Activated CD8-positive, alpha-beta memory T cell treated with anti-CD3 and anti-CD28 coated beads, Interleukin-2, amount 10 ng/mL, durations not matched to agents 7 days and 5 days (primary cell): ENCODE measurements around the gene PDIA6. TPM values are rescaled to one million over a fixed set of nuclear protein-coding genes. Genes with fewer than 3 reads are reported as not detected.

Source experiments
- ATAC-seq: fragments of 150-1000 bp; cut with Tn5 transposase; one replicate; pipeline ENCODE4 v1.10.0; 2021; ENCODE audit warnings: moderate library complexity
- CTCF ChIA-PET: fragments of 350-600 bp; sonication (Branson Sonifier 250); formaldehyde crosslinking; loops from one replicate; lab custom pipeline; 2021; ENCODE audit warnings: antibody characterized with exemption; lab: Charles Lee
- DNase-seq: peaks from one replicate; pipeline ENCODE4 v3.0.0-alpha.2; 2020
- H3K27ac Mint-ChIP-seq: one replicate; pipeline ENCODE4 v1.8.0; 2021; ENCODE audit warnings: mild to moderate bottlenecking, mixed read lengths
- H3K27me3 Mint-ChIP-seq: one replicate; pipeline ENCODE4 v1.8.0; 2021; ENCODE audit warnings: mixed read lengths
- H3K36me3 Mint-ChIP-seq: one replicate; pipeline ENCODE4 v1.8.0; 2021; ENCODE audit warnings: mild to moderate bottlenecking, mixed read lengths
- H3K4me1 Mint-ChIP-seq: one replicate; pipeline ENCODE4 v1.8.0; 2021; ENCODE audit warnings: mixed read lengths
- H3K4me3 Mint-ChIP-seq: one replicate; pipeline ENCODE4 v1.8.0; 2021; ENCODE audit warnings: mild to moderate bottlenecking, moderate library complexity, mixed read lengths
- H3K9me3 Mint-ChIP-seq: one replicate; pipeline ENCODE4 v1.8.0; 2022; ENCODE audit warnings: low read depth, mixed read lengths
- total RNA-seq, 2 experiments: library from RNA; stranded (reverse); gene quantifications; one replicate each; pipeline ENCODE4 v1.2.3, GENCODE V29; 2021

PDIA6 gene
- total RNA-seq, 2 experiments from 2014 or later = 134 to 174 TPM

DNA sequence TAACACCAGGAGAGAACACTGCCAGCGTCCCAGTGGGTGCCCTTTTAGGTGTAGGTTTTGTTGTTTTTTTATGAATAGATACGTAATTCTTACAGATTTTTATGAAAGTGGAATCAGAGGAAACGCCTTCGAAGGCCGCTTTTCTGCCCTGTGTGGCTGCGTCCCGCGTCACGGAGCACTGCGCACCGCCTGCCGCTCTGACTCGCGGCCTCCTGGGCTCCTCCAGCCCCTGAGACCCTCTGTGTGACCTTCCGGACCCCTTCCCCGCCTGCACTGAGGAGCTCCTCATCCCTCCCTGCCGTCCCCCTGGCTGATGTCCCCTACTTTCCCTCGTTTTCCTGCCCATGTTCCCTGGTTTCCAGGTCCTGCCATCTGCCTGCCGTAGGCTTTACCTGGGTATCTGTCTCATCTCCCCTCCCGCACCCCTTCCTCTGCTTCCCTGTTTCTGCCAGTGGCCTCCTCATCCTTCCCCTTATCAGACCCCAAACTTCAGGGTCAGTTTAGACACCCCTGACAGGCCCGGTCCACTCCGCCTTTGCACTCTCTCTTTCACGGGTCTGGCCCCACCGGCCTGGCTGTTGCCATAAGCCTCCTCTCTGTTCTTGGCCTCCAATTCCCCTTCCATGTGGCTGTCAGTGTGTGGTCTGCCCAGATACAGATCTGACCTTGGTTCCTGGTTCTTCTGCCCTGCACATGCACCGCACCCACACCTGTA lies 32.7 kb downstream of the PDIA6 start:
- CTCF ChIA-PET = no interaction called here
- DNase-seq (no peak), ATAC-seq (no peak)
- Mint-ChIP-seq H3K4me3 (no peak overlapping the region), H3K27ac (no peak overlapping the region), H3K4me1 (no peaks in the 10 kb centered on the region), H3K9me3 (no peaks in the 10 kb centered on the region), H3K27me3 (no peaks in the 10 kb centered on the region), H3K36me3 (peaks cover 26% of the 10 kb centered on the region)

DNA sequence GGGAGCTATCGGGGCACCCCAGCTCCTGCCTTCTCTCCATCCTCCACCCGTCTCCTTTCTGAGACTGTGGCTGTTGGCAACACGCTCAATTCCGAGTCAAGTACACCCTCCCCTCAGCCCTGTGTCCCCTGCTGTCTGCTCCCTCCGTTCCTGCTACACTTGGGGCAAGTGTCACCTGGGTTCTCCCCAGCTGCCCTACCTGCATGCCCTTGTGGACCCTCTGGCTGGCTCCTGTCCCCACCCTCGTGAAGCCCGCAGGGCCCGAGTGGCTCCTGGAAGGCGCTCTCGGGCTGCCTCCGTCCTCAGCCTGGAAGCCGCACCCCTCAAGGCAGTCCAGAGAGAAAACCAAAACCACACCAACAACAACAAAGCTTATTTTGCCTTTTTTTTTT lies 33.9 kb downstream of the PDIA6 start:
- Mint-ChIP-seq H3K27me3 (no peaks in the 10 kb centered on the region), H3K4me3 (no peak overlapping the region), H3K36me3 (peaks cover 16% of the 10 kb centered on the region), H3K9me3 (no peaks in the 10 kb centered on the region), H3K4me1 (peaks cover 1% of the 10 kb centered on the region), H3K27ac (peak overlapping the region; percentile 19)
- CTCF ChIA-PET = no interaction called here
- DNase-seq (no peak), ATAC-seq (no peak)

DNA sequence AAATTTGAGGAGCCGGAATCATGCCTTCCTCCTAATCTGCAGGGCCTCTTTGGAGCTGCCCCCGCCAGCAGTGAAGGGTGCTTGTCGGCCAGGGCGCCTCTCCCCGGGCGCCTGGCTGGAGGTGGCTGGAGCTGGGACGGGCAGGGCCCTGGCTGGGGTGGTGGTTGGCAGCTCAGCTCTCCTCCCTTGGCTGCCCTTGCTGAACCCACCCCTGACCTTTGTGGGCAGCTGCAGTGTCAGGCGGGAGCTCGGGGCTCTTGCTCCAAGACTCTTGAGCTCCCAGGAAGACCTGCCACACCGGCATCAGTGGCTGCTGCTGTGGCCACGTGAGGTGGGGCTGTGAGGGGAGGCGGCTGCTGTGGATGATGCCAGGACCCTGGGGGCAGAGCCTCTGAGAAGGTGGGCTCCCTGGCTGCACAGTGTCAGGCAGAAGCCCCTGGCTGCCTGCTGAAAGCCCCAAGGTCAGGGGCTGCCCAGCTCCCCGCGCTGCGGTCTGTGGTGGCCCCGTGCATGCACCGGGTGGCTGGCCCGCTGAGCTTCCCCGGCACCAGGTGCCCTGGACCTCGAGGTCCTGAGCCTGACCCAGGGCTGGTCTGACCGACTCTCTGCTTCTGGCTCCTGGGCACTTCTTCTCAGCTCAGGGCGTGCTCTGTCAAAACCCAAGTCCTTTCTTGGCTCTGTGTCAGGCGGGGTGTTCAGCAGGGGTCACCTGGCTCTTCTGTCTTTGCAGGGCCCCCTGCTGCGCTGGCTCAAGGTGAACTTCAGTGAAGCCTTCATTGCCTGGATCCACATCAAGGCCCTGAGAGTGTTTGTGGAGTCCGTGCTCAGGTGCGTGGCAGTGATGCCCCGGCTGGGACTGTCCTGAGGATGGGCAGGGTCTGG lies 34.5 kb downstream of the PDIA6 start:
- CTCF ChIA-PET = no interaction called here
- peaks cover 1% of the 10 kb centered on the region for H3K4me1 Mint-ChIP-seq
- H3K27ac Mint-ChIP-seq = no peak overlapping the region
- H3K4me3 Mint-ChIP-seq = no peak overlapping the region
- ATAC-seq (peak; percentile 20), DNase-seq (no peak)
- peaks cover 12% of the 10 kb centered on the region for H3K36me3 Mint-ChIP-seq
- no peaks in the 10 kb centered on the region for H3K9me3 Mint-ChIP-seq
- no peaks in the 10 kb centered on the region for H3K27me3 Mint-ChIP-seq

GRCh38 chr2:10777111-10777841 lies 35.3 kb downstream of the PDIA6 start:
- peaks cover 7% of the 10 kb centered on the region for H3K36me3 Mint-ChIP-seq
- DNase-seq (no peak), ATAC-seq (no peak)
- no peak overlapping the region for H3K4me3 Mint-ChIP-seq
- no peaks in the 10 kb centered on the region for H3K27me3 Mint-ChIP-seq
- H3K27ac Mint-ChIP-seq = no peak overlapping the region
- CTCF ChIA-PET = no interaction called here
- H3K9me3 Mint-ChIP-seq = no peaks in the 10 kb centered on the region
- H3K4me1 Mint-ChIP-seq = peaks cover 1% of the 10 kb centered on the region

- no peaks in the 10 kb centered on the region for H3K27me3 Mint-ChIP-seq
- H3K27ac Mint-ChIP-seq = no peak overlapping the region
- H3K9me3 Mint-ChIP-seq = no peaks in the 10 kb centered on the region
- H3K4me3 Mint-ChIP-seq = no peak overlapping the region
- ATAC-seq (no peak), DNase-seq (no peak)
- CTCF ChIA-PET = no interaction called here
- peaks cover 1% of the 10 kb centered on the region for H3K4me1 Mint-ChIP-seq
- H3K36me3 Mint-ChIP-seq = peaks cover 6% of the 10 kb centered on the region
These were observed 36.2 kb downstream of the PDIA6 start for GRCh38 chr2:10776231-10776977.

- Mint-ChIP-seq H3K27ac (no peak overlapping the region), H3K4me1 (peaks cover 1% of the 10 kb centered on the region), H3K27me3 (no peaks in the 10 kb centered on the region), H3K9me3 (no peaks in the 10 kb centered on the region), H3K36me3 (peaks cover 5% of the 10 kb centered on the region), H3K4me3 (no peak overlapping the region)
- no peak for ATAC-seq
- DNase-seq = no peak
- CTCF ChIA-PET = no interaction called here
These were observed 36.8 kb downstream of the PDIA6 start for GRCh38 chr2:10775831-10776230.

DNA sequence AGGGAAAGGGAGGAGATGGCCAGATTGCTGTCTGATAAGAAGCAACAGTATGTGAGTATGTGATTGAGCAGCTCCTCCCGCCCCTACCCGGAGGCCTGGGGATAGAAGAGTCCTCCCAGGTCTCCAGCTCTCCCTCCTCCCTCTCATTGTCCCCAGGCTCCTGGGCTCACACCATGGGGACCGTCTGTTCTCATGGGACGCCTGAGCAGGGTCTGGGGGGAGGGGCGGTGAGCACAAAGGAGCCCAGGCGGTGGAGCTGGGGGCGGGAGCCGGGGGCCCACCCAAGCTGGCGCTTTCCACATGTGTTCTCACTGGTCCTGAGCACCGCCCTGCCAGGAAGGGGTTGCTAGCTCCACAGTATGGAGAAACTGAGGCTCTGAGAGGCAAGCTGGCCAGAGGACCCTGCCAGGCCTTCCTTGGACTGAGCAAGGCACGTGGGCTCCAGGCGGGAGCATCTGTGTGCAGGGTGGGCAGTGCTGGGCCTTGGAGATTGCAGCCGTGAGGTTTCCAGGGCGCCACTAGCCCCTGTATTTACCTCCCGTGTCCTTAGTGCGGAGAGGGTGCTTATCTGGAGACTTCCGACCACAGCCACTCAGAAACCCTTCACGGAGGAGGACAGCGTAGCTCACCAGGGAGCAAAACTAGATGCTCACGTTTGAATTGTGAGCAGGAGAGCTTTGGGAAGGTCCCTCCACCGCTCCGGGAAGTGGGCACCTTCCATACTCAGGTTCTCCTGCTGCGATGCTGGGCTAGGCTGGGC lies 37.4 kb downstream of the PDIA6 start:
- ATAC-seq (no peak), DNase-seq (no peak)
- H3K4me3 Mint-ChIP-seq = no peak overlapping the region
- CTCF ChIA-PET = no interaction called here
- H3K36me3 Mint-ChIP-seq = peaks cover 3% of the 10 kb centered on the region
- H3K9me3 Mint-ChIP-seq = no peaks in the 10 kb centered on the region
- peaks cover 1% of the 10 kb centered on the region for H3K4me1 Mint-ChIP-seq
- H3K27me3 Mint-ChIP-seq = no peaks in the 10 kb centered on the region
- H3K27ac Mint-ChIP-seq = no peak overlapping the region

DNA sequence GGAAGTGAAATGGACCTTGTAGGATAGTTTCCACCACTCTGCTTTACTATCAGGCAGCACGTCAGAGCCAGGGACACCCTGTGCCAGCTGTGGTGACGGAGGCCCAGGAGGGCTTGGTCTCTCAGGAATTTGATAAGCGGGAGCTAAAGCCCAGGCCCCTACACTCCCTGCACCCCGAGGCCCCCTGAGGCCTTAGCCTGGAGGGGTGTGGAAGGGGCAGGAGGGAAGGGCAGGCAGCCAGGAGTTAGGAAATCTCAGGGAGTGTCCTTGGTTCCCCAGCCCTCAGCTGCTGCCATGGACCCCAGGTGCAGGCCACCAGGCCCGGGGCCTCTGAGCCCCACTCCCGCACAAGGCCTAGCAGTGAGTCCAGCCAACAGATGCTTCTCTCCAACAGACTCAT lies 38.2 kb downstream of the PDIA6 start:
- H3K27me3 Mint-ChIP-seq = no peaks in the 10 kb centered on the region
- CTCF ChIA-PET = no interaction called here
- DNase-seq (no peak), ATAC-seq (no peak)
- H3K27ac Mint-ChIP-seq = no peak overlapping the region
- H3K4me3 Mint-ChIP-seq = no peak overlapping the region
- no peaks in the 10 kb centered on the region for H3K9me3 Mint-ChIP-seq
- H3K4me1 Mint-ChIP-seq = peaks cover 1% of the 10 kb centered on the region
- H3K36me3 Mint-ChIP-seq = no peaks in the 10 kb centered on the region

GRCh38 chr2:10773821-10774341 lies 38.7 kb downstream of the PDIA6 start:
- H3K4me1 Mint-ChIP-seq = peaks cover 1% of the 10 kb centered on the region
- H3K27ac Mint-ChIP-seq = no peak overlapping the region
- CTCF ChIA-PET = no interaction called here
- H3K4me3 Mint-ChIP-seq = no peak overlapping the region
- ATAC-seq = no peak
- no peaks in the 10 kb centered on the region for H3K27me3 Mint-ChIP-seq
- H3K36me3 Mint-ChIP-seq = no peaks in the 10 kb centered on the region
- DNase-seq = no peak
- H3K9me3 Mint-ChIP-seq = no peaks in the 10 kb centered on the region

GRCh38 chr2:10772868-10773215 lies 39.7 kb downstream of the PDIA6 start:
- H3K9me3 Mint-ChIP-seq = no peaks in the 10 kb centered on the region
- H3K27me3 Mint-ChIP-seq = no peaks in the 10 kb centered on the region
- H3K36me3 Mint-ChIP-seq = no peaks in the 10 kb centered on the region
- no peak for ATAC-seq
- DNase-seq = no peak
- H3K4me3 Mint-ChIP-seq = no peak overlapping the region
- peaks cover 1% of the 10 kb centered on the region for H3K4me1 Mint-ChIP-seq
- no peak overlapping the region for H3K27ac Mint-ChIP-seq
- CTCF ChIA-PET = no interaction called here

DNA sequence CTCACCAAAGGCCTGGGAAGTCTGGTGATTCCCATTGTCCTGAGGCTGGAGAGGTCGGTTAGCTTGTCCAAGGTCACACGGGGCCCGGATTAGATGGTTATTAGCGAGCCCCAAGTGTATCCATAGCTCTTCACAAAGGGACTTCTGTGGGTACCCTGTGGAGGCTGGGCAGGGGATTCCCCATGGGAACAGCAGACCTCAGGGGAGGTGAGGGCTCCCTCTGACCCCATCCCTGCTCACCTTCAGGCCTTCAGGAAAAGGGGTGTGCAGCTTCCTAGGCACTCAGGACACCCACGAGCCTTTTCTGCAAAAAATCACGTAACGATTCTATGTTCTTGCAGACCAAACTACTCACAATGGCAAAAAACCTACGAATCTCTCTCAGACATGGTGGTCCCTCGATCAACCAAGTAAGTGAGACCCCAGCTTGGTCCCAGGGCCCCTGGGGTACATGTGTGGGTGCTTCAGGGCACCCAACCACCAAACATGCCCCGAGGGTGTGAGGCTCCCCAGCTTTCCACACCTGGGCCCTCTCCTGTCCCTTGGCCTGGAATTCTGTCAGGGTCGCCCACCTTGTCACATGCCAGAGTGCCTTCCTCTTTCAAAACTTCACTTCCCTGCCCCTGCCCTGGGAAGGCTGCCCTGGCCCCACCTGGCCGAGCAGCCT lies 40.3 kb downstream of the PDIA6 start:
- ATAC-seq = no peak
- Mint-ChIP-seq H3K27ac (no peak overlapping the region), H3K36me3 (no peaks in the 10 kb centered on the region), H3K4me3 (no peak overlapping the region), H3K9me3 (no peaks in the 10 kb centered on the region), H3K27me3 (no peaks in the 10 kb centered on the region), H3K4me1 (peaks cover 1% of the 10 kb centered on the region)
- no peak for DNase-seq
- CTCF ChIA-PET = no interaction called here

GRCh38 chr2:10771786-10772185 lies 40.8 kb downstream of the PDIA6 start:
- DNase-seq (no peak), ATAC-seq (no peak)
- Mint-ChIP-seq H3K36me3 (no peaks in the 10 kb centered on the region), H3K27me3 (no peaks in the 10 kb centered on the region), H3K4me3 (no peak overlapping the region), H3K9me3 (no peaks in the 10 kb centered on the region), H3K27ac (no peak overlapping the region), H3K4me1 (peaks cover 1% of the 10 kb centered on the region)
- CTCF ChIA-PET = no interaction called here
